NCI-H2196 treated with DMSO at 0.1 percent for 48 hours (cell line): Measurements from ENCODE around the gene TXNRD1.
"Not testable (repeated sequence)": the region's sequence is repeated elsewhere in the genome, so short reads cannot be mapped to it uniquely, and the experiment has no call there.

Source experiments
- DNase-seq: peaks from one replicate; lab custom pipeline; 2025; ENCODE audit not compliant: unreplicated experiment; lab: John Stamatoyannopoulos, UW

Gene TXNRD1

DNA sequence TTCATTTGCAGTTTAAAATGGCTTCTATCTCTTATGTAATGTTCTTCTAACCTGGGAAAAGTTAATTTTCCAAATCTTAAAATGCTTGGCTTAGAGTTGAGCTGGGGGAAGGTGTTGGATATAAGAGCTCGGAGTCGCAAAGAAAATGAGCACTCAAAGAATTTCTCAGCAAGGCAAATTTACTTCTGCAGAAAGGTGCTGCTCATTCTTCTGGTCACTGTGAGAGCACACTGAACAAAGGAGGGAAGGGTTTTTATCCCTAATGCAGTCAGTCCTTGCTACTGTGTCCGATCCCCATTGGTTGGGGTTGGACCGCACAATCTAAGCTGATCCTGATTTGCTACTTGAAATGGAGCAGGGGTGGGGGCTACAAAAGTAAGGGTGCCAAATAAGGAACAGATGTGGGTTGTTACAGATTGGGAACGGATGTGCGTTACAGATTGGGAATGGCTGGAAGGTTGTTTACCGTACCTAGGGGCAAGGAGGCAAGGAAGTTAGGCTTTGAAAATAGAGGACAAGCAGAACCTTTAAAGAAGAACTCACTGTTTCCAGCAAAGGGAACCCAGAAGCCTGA lies 19.4 kb downstream of the TXNRD1 start:
- DNase-seq, result no peak

DNA sequence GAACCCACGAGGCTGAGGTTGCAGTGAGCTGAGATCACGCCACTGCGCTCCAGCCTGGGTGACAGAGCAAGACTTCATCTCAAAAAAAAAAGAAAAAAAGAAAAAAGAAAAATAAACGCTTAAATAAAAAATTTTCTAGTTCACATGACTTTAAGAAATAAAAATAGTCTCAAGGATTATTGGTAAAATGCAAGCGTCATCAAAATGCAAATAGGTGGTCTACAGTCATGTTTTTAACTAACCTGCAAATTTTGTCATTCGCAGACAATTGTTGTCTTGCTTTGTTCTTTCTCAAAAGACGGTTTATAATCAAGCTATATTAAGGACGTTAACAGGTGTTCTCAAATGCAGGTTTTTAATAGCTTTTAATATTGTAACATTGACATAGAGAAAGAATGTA lies 22.4 kb downstream of the TXNRD1 start:
- DNase-seq, result no peak

DNA sequence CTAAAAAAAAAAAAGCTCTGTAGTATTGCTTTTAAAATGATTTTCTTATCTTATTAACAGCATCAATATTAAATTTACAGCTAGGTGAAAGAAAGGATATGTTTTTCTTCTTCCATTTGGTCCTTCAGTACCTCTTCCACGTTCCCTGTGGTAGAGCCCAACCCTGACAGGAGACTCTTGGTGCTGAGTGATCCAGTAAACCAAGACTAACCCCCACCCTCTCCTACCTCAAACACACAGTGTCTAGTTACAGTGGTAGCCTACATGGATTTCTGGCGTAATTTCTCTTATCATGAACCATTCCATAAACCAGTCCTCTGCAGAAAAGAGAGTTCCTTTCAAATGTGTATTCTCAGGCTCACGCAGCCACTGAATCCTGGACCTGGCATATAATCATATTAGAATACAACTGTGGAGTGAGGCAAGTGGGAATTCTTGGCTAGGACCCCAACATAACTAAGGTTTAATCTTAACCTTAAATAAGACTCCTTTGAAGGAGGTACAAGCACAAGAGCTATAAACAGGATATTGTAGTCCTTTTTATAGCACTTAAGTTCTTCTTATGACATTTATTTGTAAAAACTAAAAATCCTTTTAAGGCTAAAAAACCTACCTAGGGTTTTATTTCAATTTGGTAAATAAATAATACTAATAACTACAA lies 27.1 kb downstream of the TXNRD1 start:
- DNase-seq, result no peak

DNA sequence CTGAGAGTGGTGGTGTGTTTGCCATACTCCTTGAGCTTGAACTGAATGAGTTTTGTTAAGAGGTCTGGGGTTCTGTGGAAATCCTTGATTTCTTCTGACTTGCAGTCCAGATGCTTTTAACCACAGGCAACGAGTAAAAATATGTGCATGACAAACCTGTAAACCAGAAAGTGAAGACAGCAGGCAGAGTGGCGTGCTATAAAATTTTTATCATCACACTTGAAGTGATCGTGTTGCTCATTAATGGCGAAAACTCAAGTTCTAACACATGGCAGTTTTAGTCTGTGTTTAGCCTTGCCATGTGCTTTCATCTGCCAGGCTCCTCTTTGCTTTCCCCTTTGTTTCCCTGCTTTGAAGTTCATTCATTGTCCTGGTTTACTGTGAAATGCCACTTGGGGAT lies 28.0 kb downstream of the TXNRD1 start:
- DNase-seq, result no peak

- no peak for DNase-seq
Measured at GRCh38 chr12:104243971-104244370, 28.4 kb downstream of the TXNRD1 start.

GRCh38 chr12:104247698-104248097 lies 32.1 kb downstream of the TXNRD1 start:
- DNase-seq, result no peak

DNA sequence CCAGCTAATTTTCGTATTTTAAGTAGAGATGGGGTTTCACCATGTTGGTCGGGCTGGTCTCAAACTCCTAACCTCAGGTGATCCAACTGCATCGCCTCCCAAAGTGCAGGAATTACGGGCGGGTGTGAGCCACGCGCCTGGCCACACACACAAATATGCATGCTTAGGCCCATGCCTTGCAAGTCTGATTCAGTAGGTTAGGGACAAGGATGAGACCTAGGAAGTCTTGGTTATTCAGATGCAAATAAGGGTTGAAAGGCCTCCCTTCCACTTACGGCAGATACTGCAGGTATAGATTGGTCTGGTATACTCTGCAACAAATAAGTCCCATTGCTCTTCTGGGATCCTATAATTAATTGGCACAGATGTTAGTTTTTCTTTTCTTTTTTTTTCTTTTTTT lies 32.9 kb downstream of the TXNRD1 start:
- no peak for DNase-seq

- no peak for DNase-seq
Measured at GRCh38 chr12:104249017-104249416, 33.4 kb downstream of the TXNRD1 start.

- DNase-seq, result no peak
Measured at GRCh38 chr12:104249898-104250297, 34.3 kb downstream of the TXNRD1 start.

DNA sequence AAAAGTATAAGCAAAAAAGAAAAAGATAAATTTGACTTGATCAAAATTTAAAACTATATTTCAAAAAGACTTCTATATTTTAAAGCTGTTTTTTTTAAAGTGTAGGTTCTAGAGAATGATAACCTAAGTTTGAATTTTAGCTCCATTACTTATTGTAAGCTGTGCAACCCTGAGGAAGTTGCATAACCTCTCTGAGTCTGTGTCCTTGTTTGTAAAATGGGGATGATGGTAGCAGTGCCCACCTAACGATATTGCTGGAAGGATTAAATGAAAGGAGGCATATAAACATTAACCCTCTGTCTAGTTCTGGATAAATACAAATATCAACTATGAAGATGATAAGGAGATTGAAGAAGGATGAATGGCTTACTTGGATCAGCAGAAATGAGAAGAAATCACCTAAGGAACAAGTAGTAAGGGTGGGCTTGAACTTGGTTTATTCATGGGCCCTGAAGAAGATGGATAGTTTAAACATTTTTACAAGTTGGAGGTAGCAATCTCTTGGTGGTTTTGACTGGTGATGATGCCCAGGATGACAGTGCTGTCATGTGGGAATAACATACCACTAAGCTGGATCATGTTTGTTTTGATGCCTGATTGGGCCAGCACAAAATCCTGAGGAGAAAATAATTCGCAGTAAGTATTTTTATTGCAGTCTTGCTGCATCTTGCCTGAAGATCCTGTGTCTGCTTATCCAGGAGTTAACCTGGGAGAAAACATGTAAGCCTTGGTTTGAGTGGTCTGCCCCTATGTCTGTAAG lies 35.0 kb downstream of the TXNRD1 start:
- DNase-seq, result no peak

DNA sequence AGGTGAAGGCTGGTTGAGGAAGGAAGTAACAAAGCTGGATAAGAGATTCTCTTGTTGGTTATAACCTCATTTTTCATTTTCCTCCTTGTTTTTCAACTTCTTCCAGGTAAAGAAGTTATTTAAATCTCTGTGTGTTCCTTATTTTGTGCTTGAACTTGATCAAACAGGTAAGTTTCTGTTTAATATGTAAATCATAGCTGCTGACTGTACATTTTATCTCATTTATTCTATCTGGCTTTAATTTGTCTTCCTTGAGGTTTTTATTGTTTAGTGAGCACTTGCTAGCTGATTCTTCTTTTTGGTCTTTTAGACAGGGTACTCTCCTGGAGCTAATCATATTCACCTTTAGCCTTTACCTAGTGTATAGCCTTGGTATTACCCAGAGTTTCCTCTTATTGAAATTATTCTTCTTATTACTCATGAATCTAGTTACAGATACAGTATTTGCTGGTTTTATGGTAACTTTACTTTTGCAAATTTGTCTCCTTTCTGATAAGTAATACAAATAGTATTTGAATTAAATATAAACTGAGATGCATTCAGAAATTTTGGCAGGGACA lies 42.4 kb downstream of the TXNRD1 start:
- no peak for DNase-seq

GRCh38 chr12:104258476-104259067 lies 43.0 kb downstream of the TXNRD1 start:
- DNase-seq, result no peak

DNA sequence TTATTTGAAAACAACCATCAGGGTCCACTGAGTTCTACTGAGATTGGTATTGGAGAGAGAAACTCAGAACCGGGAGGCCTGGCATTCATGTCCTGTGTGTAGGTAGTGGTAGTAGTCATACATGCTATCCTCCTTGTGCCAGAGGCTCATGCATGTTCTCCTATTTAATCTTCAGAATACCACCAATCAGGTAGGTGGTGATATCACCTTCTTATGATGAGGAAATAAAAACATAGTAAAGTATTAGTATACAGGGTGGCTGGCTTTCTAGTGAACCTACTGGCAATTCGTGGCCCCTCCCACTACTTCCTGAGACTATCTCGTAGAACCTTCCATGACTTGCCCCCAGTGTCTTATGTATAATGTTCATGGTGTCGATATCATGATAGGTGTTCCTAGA lies 47.4 kb downstream of the TXNRD1 start:
- no peak for DNase-seq

DNA sequence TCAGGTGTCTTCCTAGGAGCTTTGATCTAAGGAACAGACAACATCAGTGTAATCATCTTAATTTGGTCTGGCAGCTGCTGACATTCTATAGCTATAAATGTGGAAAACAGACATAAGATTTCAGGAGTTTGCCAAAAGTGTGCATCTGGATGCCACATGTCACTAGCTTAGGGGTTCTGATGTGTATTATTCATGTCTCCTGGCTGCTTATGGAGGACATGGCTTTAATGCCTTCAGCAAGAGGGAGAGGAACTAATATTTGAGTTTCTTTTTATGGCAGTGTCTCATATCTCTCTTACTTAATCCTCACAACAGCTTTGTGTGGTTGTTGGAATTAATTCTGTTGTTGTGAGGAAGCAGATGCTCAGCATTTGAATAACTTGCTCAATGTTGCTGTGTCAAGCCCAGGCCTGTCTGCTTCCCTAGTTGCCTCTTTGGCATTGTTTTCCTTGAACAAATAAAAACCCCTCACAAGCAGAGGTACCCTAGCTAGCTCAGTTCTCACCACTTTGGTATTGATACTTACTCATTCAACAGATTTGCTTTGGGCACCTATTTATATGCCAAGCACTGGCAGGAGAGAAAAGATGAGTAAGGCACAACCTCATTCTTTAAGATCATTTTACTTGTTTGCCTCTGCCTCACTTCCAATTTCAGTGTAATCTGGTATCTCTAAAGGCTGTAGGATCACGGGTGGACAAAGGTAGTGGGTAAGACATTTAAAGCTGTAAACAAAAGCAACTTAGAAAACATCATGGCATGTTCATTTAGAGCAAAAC lies 48.2 kb downstream of the TXNRD1 start:
- peak; percentile 28 for DNase-seq

DNA sequence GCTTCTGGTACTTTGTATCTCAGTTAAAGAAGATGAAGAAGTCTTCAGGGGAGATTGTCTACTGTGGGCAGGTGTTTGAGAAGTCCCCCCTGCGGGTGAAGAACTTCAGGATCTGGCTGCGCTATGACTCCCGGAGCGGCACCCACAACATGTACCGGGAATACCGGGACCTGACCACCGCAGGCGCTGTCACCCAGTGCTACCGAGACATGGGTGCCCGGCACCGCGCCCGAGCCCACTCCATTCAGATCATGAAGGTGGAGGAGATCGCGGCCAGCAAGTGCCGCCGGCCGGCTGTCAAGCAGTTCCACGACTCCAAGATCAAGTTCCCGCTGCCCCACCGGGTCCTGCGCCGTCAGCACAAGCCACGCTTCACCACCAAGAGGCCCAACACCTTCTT lies 49.9 kb downstream of the TXNRD1 start:
- DNase-seq, result not testable (repeated sequence)

- DNase-seq, result no peak
Measured at GRCh38 chr12:104272938-104273337, 57.4 kb downstream of the TXNRD1 start.

GRCh38 chr12:104273503-104273902 lies 57.9 kb downstream of the TXNRD1 start:
- no peak for DNase-seq

GRCh38 chr12:104274811-104275210 lies 59.2 kb downstream of the TXNRD1 start:
- DNase-seq, result no peak

DNA sequence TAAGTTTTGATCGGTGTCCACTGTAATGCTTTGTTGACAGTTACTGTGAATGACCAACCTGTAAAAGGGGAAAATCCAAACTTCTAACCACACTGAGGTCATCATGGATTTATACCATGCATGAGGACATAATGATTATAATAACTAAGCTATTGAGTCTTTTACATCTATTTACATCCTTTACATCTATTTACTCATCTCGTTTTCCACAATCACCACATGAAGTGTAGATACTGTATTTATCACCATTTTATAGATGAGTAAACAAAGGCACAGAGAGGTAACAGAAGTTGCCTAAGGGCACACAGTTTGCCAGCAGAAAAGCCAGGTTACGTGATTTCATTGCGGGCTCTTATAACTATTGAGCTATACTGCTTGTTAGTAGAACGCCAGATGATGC lies 60.1 kb downstream of the TXNRD1 start:
- no peak for DNase-seq

DNA sequence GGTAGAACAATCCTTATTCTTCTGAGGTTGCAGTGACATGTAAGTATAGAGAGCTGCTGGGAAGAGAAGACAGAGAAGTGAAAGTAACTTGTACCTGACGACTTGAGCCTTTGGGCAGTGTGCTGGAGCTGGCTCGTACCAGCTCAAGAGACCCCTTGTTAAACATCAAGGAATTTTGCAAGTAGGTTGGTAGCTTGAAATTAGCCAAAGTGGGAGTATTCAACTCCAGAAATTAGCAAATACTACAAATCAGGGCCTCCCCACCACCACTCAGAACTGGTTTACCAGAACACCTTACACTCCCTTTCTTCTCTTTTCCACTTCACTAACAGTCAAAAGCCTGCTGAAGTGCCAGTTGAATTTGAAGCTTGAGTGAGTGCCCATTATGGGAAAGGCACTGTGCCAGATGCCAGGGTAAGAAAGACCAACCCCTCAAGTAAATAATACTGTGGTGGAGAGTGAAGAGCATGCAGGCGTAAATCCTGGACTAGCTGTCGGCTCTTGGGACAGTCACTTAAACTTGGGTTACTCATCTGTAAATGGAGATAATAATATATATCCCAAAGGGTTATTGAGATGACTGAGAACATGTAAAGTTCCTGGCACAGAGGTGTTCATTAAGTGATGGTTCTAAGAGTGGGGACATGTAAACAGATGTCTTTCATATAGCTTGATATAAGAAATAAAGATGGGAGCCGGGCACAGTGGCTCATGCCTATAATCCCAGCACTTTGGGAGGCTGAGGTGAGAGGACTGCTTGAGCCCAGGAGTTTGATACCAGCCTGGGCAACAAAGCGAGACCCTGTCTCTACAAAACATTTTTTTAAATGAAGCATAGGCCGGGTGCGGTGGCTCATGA lies 60.9 kb downstream of the TXNRD1 start:
- DNase-seq, result peak; percentile 44
